Measurements from ENCODE around the gene PANX3.
A peak's percentile ranks its signal among the peaks of the same experiment; 100 is the strongest.

Gene PANX3

DNA sequence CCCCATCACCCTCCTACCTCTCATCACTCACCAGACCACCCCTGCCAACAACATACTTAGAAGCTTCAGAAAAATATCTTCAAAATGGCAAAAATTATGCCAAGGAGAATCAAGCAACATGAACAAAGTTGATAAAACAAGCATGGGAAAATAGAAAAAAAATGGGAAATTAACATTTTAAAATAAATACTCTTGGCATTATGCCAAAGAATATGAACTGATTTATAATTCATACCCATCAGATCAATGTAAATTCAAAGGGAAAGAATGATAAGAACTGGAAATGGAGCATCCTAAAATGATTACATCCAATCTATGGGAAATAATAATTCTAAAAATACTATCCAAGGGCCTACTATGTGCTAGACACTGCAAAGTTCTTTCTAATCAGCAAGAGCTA lies 50.3 kb downstream of the PANX3 start:
- DNase-seq: no peak

- no peak for DNase-seq
Observed at GRCh38 chr11:124662106-124662505, 50.9 kb downstream of the PANX3 start.

DNA sequence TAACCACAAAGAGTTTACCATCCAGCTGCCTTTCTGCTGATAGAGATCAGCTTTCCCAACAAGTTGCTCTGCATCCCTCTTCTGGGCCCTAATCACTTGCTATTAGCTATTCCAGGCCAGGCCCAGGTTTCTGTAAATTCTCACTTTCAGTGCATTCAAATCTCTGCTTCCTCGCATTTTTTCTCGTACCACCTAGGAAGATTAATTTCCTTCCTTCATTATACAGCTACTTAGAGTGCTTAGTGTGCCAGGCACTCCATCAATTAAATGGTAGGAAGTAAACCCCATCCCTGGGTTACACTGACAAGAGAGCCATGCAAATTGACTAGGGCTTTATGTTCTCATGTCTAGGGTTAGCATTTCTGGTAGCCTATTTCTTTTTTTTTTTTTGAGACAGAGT lies 52.6 kb downstream of the PANX3 start:
- no peak for DNase-seq

GRCh38 chr11:124667601-124668000 lies 56.4 kb downstream of the PANX3 start:
- DNase-seq: no peak

GRCh38 chr11:124669193-124669592 lies 58.0 kb downstream of the PANX3 start:
- DNase-seq: peak; percentile 74
